ENCODE results near the gene SPARCL1.
"Not testable (repeated sequence)": the region's sequence is repeated elsewhere in the genome, so short reads cannot be mapped to it uniquely, and the experiment has no call there.

The SPARCL1 gene

GRCh38 chr4:87500092-87500462 is 29.1 kb downstream of the SPARCL1 start:
- no peak for DNase-seq (ENCODE audit: low spot score)

GRCh38 chr4:87499403-87500091 is 29.6 kb downstream of the SPARCL1 start:
- DNase-seq (ENCODE audit: low spot score) = no peak

- DNase-seq (ENCODE audit: low spot score) = peak; percentile 25
Measured at GRCh38 chr4:87498446-87498900, 30.7 kb downstream of the SPARCL1 start.

GRCh38 chr4:87497578-87497977 is 31.6 kb downstream of the SPARCL1 start:
- no peak for DNase-seq (ENCODE audit: low spot score)

- DNase-seq (ENCODE audit: low spot score) = no peak
Measured at GRCh38 chr4:87497159-87497558, 32.0 kb downstream of the SPARCL1 start.

GRCh38 chr4:87493115-87493514 is 36.1 kb downstream of the SPARCL1 start:
- DNase-seq (ENCODE audit: low spot score) = no peak

GRCh38 chr4:87491851-87492250 is 37.3 kb downstream of the SPARCL1 start:
- DNase-seq (ENCODE audit: low spot score) = not testable (repeated sequence)

GRCh38 chr4:87491436-87491835 is 37.7 kb downstream of the SPARCL1 start:
- no peak for DNase-seq (ENCODE audit: low spot score)

- DNase-seq (ENCODE audit: low spot score) = no peak
Measured at GRCh38 chr4:87490664-87491369, 38.4 kb downstream of the SPARCL1 start.

- peak; percentile 30 for DNase-seq (ENCODE audit: low spot score)
Measured at GRCh38 chr4:87489678-87490077, 39.5 kb downstream of the SPARCL1 start.

GRCh38 chr4:87488666-87489065 is 40.5 kb downstream of the SPARCL1 start:
- not testable (repeated sequence) for DNase-seq (ENCODE audit: low spot score)

GRCh38 chr4:87483247-87483646 is 45.9 kb downstream of the SPARCL1 start:
- not testable (repeated sequence) for DNase-seq (ENCODE audit: low spot score)

- DNase-seq (ENCODE audit: low spot score) = no peak
Measured at GRCh38 chr4:87481377-87481776, 47.8 kb downstream of the SPARCL1 start.

- DNase-seq (ENCODE audit: low spot score) = no peak
Measured at GRCh38 chr4:87478732-87479250, 50.4 kb downstream of the SPARCL1 start.

GRCh38 chr4:87476934-87477333 is 52.2 kb downstream of the SPARCL1 start:
- DNase-seq (ENCODE audit: low spot score) = no peak

- no peak for DNase-seq (ENCODE audit: low spot score)
Measured at GRCh38 chr4:87469390-87469789, 59.8 kb downstream of the SPARCL1 start.

GRCh38 chr4:87465739-87466366 is 63.3 kb downstream of the SPARCL1 start:
- DNase-seq (ENCODE audit: low spot score) = peak; percentile 38

GRCh38 chr4:87462102-87462501 is 67.1 kb downstream of the SPARCL1 start:
- DNase-seq (ENCODE audit: low spot score) = no peak

- DNase-seq (ENCODE audit: low spot score) = no peak
Measured at GRCh38 chr4:87461281-87461700, 67.9 kb downstream of the SPARCL1 start.

GRCh38 chr4:87458913-87459312 is 70.3 kb downstream of the SPARCL1 start:
- DNase-seq (ENCODE audit: low spot score) = no peak

GRCh38 chr4:87451537-87451936 is 77.6 kb downstream of the SPARCL1 start:
- DNase-seq (ENCODE audit: low spot score) = no peak

- DNase-seq (ENCODE audit: low spot score) = not testable (repeated sequence)
Measured at GRCh38 chr4:87446375-87446774, 82.8 kb downstream of the SPARCL1 start.

- no peak for DNase-seq (ENCODE audit: low spot score)
Measured at GRCh38 chr4:87445964-87446363, 83.2 kb downstream of the SPARCL1 start.
